HG03135 (cell line): ENCODE measurements around the gene FAM200A.
"Not testable (repeated sequence)": the region's sequence is repeated elsewhere in the genome, so short reads cannot be mapped to it uniquely, and the experiment has no call there.

Experiments
- ATAC-seq: cut with Tn5 transposase; IDR thresholded peaks from one replicate; pipeline ENCODE4 v1.9.1; 2021; ENCODE audit warnings: mild to moderate bottlenecking, moderate library complexity; ENCODE audit not compliant: unreplicated experiment

FAM200A gene

DNA sequence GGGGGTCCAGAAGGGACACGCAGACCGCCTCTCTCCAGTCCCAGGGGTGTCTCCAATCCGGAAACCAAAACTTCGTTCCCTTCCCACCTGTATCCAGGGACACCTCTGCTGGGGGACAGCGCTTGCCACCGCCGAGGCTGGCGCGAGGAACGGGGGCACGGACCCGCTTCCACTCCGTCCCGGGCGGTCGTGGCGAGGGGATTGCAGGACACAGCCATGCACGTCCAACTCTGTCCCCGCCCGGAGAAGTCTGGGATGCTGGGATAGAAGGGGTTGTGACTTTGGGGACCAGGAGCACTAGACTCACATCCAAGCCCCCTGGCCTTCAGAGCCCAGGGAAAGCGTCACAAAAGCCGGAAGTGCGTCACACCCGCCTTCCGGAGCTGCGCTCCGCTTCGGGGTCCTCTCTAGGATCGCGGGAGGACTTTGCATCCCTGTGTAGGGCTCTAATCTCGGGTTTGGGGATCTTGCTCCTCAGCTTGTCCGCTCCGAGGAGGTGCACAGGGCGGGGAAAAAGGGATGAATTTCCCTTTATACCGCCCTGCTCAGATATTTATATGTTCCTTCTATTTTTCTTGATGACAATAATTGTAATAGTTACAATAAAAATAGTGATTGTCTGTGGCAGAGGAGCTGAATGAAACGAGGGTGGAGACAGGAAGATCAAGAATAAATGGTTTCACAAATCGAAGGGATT lies at the start of gene FAM200A:
Gene FAM200A (minus strand): TSS at position 348 of the 697 bp plus-strand sequence. CDS start 3,707 bp downstream, outside the sequence.
- peak; percentile 87 for ATAC-seq

GRCh38 chr7:99599836-99600235 lies 47.9 kb upstream of the FAM200A start:
- ATAC-seq = no peak

GRCh38 chr7:99597762-99598501 lies 46.0 kb upstream of the FAM200A start, which contains the start of gene TMEM225B:
TMEM225B (plus strand) TSS chr7:99598267; CDS start chr7:99604389, 6,122 bp downstream.
- no peak for ATAC-seq

GRCh38 chr7:99596408-99596955 lies 44.6 kb upstream of the FAM200A start:
- no peak for ATAC-seq

DNA sequence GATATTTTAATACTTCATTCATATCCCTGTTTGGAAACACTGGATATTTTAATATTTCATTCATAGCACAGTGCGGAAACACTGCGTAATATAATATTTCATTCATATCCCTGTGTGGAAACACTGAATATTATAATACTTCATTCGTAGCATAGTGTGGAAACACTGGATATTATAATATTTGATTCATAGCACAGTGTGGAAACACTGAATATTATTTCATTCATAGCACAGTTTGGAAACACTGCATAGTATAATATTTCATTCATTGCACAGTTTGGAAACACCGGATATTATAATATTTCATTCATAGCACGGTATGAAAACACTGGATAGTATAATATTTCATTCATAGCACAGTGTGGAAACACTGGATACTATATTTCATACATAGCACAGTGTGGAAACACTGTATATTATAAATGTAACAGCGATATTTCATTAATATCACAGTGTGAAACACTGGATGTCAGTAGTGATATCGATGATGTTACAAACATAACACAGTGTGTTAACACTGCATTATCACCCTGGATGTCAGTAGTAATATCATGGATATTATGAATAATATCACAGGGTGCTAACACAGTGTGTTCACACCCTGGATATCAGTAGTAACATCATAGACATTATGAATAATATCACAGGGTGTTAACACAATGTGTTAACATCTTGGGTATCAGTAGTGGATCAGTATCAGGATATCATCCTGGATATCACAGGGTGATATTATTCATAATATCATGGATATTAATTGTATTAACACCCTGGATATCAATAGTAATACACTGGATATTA lies 43.2 kb upstream of the FAM200A start:
- no peak for ATAC-seq

GRCh38 chr7:99588868-99589267 lies 37.0 kb upstream of the FAM200A start:
- ATAC-seq = no peak

- not testable (repeated sequence) for ATAC-seq
Measured at GRCh38 chr7:99580778-99581332, 28.9 kb upstream of the FAM200A start.

DNA sequence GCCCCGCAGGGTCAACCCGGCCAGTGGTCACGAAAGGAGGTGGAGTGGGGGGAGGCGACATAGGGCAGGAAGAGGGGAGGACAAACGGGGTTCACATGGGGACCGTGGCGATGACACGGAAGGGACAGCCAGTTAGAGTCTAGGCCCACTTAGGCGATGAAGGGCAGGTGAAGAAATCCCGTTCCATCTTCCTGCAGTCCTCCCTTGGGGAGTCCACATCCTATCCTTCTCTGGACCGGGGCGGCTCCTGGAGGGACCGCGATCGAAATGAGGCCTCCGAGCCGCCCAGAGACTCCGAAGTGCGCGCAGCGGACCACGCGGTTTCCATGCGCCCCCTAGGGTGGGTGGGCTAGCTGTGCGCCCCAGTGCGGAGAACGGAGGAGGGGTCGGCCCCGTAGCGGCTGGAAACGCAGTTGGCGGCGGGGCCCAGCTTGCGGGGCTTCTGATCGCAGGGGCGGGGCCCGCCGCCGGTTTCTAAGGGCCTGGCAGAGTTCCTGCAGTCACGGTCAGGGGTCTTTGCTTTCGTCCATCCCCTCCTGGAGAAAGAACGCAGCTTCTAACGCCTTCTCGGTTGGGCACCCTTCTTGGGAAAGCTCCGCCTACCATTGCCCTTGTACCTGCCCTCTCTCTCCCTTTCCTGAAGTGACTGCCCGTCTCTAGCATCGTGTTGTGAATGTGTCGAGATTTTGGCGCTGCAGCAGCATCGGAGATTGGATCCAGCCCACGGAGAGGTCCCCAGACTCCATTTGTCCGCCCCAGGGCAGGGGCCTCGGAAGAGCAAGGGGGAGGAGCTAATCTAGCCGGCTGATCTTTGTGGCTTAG lies 28.3 kb upstream of the FAM200A start:
- ATAC-seq = no peak

GRCh38 chr7:99579281-99579955 lies 27.5 kb upstream of the FAM200A start:
- ATAC-seq = no peak

- ATAC-seq = no peak
Measured at GRCh38 chr7:99576251-99576650, 24.3 kb upstream of the FAM200A start.

DNA sequence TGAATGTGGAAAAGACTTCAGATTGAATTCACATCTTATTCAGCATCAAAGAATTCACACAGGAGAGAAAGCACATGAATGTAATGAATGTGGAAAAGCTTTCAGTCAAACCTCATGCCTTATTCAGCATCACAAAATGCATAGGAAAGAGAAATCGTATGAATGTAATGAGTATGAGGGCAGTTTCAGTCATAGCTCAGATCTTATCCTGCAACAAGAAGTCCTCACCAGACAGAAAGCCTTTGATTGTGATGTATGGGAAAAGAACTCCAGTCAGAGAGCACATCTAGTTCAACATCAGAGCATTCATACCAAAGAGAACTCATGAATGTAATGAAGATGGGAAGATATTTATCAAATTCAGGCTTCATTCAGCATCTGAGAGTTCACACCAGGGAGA lies 21.3 kb upstream of the FAM200A start:
- ATAC-seq = no peak

DNA sequence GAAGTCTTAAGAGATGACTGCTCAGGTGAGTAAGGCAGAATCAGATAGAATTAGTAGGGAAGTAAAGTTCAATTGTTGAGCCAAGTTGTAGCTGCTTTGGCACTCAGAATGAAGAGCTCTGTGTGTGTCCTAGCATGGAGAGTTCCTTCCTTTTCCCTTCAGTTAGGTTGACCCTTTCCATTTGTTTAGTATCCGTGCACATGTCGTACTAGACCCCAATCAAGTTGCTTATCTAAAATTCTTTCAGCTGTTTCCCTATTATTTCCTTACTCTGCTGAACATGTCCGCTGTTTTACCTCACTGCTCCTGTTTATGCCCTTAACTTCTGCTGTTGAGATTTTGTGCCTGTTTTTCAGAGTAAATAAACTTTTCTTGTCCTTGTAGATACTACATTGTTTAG lies 19.9 kb upstream of the FAM200A start:
- no peak for ATAC-seq

DNA sequence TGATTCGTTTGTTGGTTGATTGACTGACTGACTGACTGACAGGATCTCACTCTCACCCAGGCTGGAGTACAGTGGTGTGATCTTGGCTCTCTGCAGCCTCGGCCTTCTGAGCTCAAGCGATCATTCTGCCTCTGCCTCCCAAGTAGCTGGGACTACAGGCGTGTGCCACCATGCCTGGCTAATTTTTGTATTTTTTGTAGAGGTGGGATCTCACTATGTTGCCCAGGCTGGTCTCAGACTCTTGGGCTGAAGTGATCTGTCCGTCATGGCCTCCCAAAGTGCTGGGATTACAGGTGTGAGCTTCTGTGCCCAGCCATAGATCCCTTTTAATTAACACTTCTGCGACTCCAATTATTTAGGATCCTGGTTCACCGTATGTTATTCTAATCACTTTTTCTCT lies 16.9 kb upstream of the FAM200A start:
- not testable (repeated sequence) for ATAC-seq

DNA sequence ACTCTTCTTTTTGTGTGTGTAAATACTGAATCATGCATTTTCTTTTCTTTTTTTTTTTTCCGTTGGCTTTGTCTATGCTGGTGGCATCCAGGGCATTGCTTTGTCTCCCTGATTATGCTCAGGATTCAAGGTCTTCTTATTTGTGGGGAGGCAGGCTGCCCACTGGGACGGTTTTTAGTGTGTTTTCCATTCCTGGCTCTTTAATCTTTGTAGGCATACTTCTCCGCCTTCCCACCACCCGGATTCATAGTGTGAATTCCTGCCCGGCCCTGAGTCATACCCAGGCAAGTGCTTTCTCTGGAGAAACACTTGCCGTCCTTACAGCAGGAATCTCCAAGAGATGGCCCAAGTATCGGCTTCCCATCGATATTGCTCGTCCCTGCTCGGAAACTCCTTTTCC lies 11.7 kb upstream of the FAM200A start:
- ATAC-seq = no peak

GRCh38 chr7:99562832-99563231 lies 10.9 kb upstream of the FAM200A start:
- ATAC-seq = no peak

GRCh38 chr7:99562114-99562784 lies 10.3 kb upstream of the FAM200A start:
- no peak for ATAC-seq

DNA sequence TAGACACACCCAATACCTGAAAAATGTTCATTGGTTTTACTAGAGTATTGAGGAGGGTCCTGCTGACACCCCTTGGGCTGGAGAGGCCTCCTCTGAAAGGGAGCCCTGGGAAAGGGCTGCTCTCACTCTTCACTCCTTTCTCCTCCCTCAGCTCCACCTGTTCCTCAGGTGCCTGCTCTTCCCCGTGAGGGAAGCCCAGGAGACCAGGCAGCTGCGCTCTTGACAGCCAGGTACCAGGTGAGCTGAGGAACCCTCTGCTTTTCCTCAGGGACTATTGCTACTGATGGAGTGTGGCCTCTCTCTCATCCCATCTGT lies 9.8 kb upstream of the FAM200A start:
- no peak for ATAC-seq

GRCh38 chr7:99560834-99561736 lies 9.2 kb upstream of the FAM200A start:
- ATAC-seq = no peak
